ENCODE measurements around the gene THY1.

- TF ChIP-seq CTCF (IDR thresholded peaks at IDR 0.05) (no peak), EZH2 (IDR thresholded peaks at IDR 0.05) (no peak), EZH2phosphoT487 (IDR thresholded peaks at IDR 0.05) (no peak)
These were observed 27.8 kb upstream of the THY1 start for GRCh38 chr11:119450590-119451326.

Measured in neural progenitor cell (in vitro differentiated cells).